OCI-LY3 (cell line): ENCODE data around the gene FADS3.

Experiments
- H2AFZ ChIP-seq: fragments of 200-600, 300-600 bp; shearing (Covaris generic); 2 replicates; pipeline ENCODE4 v1.6.0; 2014; ENCODE audit warnings: antibody characterized with exemption, low read depth, low read length
- H3K27ac ChIP-seq: fragments of 200-600, 300-600 bp; sonication (generic); 2 replicates; pipeline ENCODE4 v1.5.1; 2014; ENCODE audit warnings: mild to moderate bottlenecking, low read length, moderate library complexity, mixed read lengths
- H3K27me3 ChIP-seq: fragments of 200-600, 300-600 bp; sonication (generic); 2 replicates; pipeline ENCODE4 v1.6.1; 2014; ENCODE audit warnings: low read depth, low read length, mixed read lengths
- H3K36me3 ChIP-seq: fragments of 200-600, 300-600 bp; sonication (generic); replicated peaks from 2 replicates; pipeline ENCODE3; 2014; ENCODE audit warnings: low read depth, low read length, mixed read lengths
- H3K4me1 ChIP-seq: fragments of 300-600, 200-600 bp; sonication (generic); 2 replicates; pipeline ENCODE4 v1.6.1; 2014; ENCODE audit warnings: low read length, mixed read lengths
- H3K4me2 ChIP-seq: fragments of 200-600, 300-600 bp; sonication (generic); 2 replicates; pipeline ENCODE4 v1.6.1; 2014; ENCODE audit warnings: low read length, mixed read lengths
- H3K4me3 ChIP-seq: fragments of 300-600, 200-600 bp; sonication (generic); 2 replicates; pipeline ENCODE4 v1.5.1; 2014; ENCODE audit warnings: antibody characterized with exemption, mild to moderate bottlenecking, low read length, moderate library complexity
- H3K79me2 ChIP-seq: fragments of 300-600, 200-600 bp; shearing (Covaris generic); 2 replicates; pipeline ENCODE4 v1.6.1; 2014; ENCODE audit warnings: mild to moderate bottlenecking, low read length, mixed read lengths
- H3K9ac ChIP-seq: fragments of 300-600, 200-600 bp; shearing (Covaris generic); 2 replicates; pipeline ENCODE4 v1.6.0; 2014; ENCODE audit warnings: mild to moderate bottlenecking, low read length, moderate library complexity
- H3K9me3 ChIP-seq: fragments of 200-600, 300-600 bp; shearing (Covaris generic); 2 replicates; pipeline ENCODE4 v1.6.1; 2014; ENCODE audit warnings: low read length, mixed read lengths; ENCODE audit not compliant: insufficient read depth
- H4K20me1 ChIP-seq: fragments of 200-600, 300-600 bp; sonication (generic); 2 replicates; pipeline ENCODE4 v1.6.1; 2016; ENCODE audit warnings: low read length, mixed read lengths; ENCODE audit not compliant: insufficient read depth
- CTCF ChIP-seq: fragments of 200-600, 300-600 bp; sonication (generic); IDR thresholded peaks from 2 replicates; pipeline ENCODE4 v1.5.1; 2014; ENCODE audit warnings: antibody characterized with exemption, low read length, low read depth
- EZH2phosphoT487 ChIP-seq: fragments of 200-600 bp; shearing (Covaris generic); IDR thresholded peaks from 2 replicates; pipeline ENCODE4 v1.6.1; 2018; ENCODE audit warnings: antibody characterized with exemption, mixed run types, low read depth

Gene FADS3

GRCh38 chr11:61913699-61914395 is 22.5 kb upstream of the FADS3 start:
- Histone ChIP-seq H3K4me1 (no peaks in the 10 kb centered on the region), H3K4me3 (no peak overlapping the region), H3K4me2 (no peak overlapping the region), H3K27ac (no peak overlapping the region), H3K36me3 (no peaks in the 10 kb centered on the region), H3K79me2 (no peaks in the 10 kb centered on the region), H2AFZ (no peak overlapping the region), H4K20me1 (no peaks in the 10 kb centered on the region), H3K27me3 (0 out of 2 replicates have a peak, but pooled peaks cover 1% of the 10 kb centered on the region), H3K9me3 (no peaks in the 10 kb centered on the region), H3K9ac (no peak overlapping the region)
- TF ChIP-seq EZH2phosphoT487 (no peak), CTCF (no peak)

GRCh38 chr11:61912991-61913698 is 21.8 kb upstream of the FADS3 start:
- H3K27me3 ChIP-seq: no peaks in the 10 kb centered on the region
- H3K9me3 ChIP-seq: no peaks in the 10 kb centered on the region
- H3K4me2 ChIP-seq: no peak overlapping the region
- H3K9ac ChIP-seq: no peak overlapping the region
- H3K4me1 ChIP-seq: no peaks in the 10 kb centered on the region
- no peak overlapping the region for H3K27ac ChIP-seq
- H3K36me3 ChIP-seq: no peaks in the 10 kb centered on the region
- TF ChIP-seq EZH2phosphoT487 (no peak), CTCF (no peak)
- no peak overlapping the region for H3K4me3 ChIP-seq
- no peaks in the 10 kb centered on the region for H3K79me2 ChIP-seq
- H4K20me1 ChIP-seq: no peaks in the 10 kb centered on the region
- H2AFZ ChIP-seq: no peak overlapping the region

- Histone ChIP-seq H3K4me1 (no peaks in the 10 kb centered on the region), H3K36me3 (no peaks in the 10 kb centered on the region), H3K27ac (no peak overlapping the region), H3K4me2 (no peak overlapping the region), H3K9me3 (no peaks in the 10 kb centered on the region), H3K4me3 (no peak overlapping the region), H3K9ac (no peak overlapping the region), H4K20me1 (no peaks in the 10 kb centered on the region), H3K79me2 (no peaks in the 10 kb centered on the region), H2AFZ (no peak overlapping the region), H3K27me3 (no peaks in the 10 kb centered on the region)
- TF ChIP-seq CTCF: no peak
- no peak for TF ChIP-seq EZH2phosphoT487
These were observed 21.2 kb upstream of the FADS3 start for GRCh38 chr11:61912530-61912898.

GRCh38 chr11:61911701-61912529 is 20.6 kb upstream of the FADS3 start:
- no peaks in the 10 kb centered on the region for H3K9me3 ChIP-seq
- H4K20me1 ChIP-seq: no peaks in the 10 kb centered on the region
- no peak overlapping the region for H3K27ac ChIP-seq
- H3K4me1 ChIP-seq: no peaks in the 10 kb centered on the region
- H3K79me2 ChIP-seq: no peaks in the 10 kb centered on the region
- H3K27me3 ChIP-seq: no peaks in the 10 kb centered on the region
- TF ChIP-seq CTCF: no peak
- no peak for TF ChIP-seq EZH2phosphoT487
- H2AFZ ChIP-seq: no peak overlapping the region
- no peaks in the 10 kb centered on the region for H3K36me3 ChIP-seq
- H3K4me2 ChIP-seq: no peak overlapping the region
- no peak overlapping the region for H3K4me3 ChIP-seq
- no peak overlapping the region for H3K9ac ChIP-seq
